HEK293 (cell line): ENCODE data around the gene RPGRIP1L.

Experiments
- CTCF ChIP-seq: fragments of 450-650 bp; formaldehyde crosslinking; IDR thresholded peaks from 2 replicates; pipeline ENCODE4 v1.5.1; 2016; ENCODE audit warnings: missing biosample characterization, missing genetic modification characterization
- KLF9 ChIP-seq: fragments of 450-650 bp; formaldehyde crosslinking; IDR thresholded peaks from 2 replicates; pipeline ENCODE4 v1.5.1; 2016; ENCODE audit warnings: missing biosample characterization, missing genetic modification characterization, low read depth
- MYNN ChIP-seq: fragments of 450-650 bp; formaldehyde crosslinking; IDR thresholded peaks from 2 replicates; pipeline ENCODE4 v1.5.1; 2016; ENCODE audit warnings: missing biosample characterization, missing genetic modification characterization, borderline replicate concordance
- YY1 ChIP-seq: fragments of 450-650 bp; formaldehyde crosslinking; IDR thresholded peaks from 2 replicates; pipeline ENCODE4 v1.5.1; 2018; ENCODE audit warnings: missing biosample characterization, missing genetic modification characterization
- ZBTB21 ChIP-seq: fragments of 450-650 bp; formaldehyde crosslinking; IDR thresholded peaks from 2 replicates; pipeline ENCODE4 v1.5.1; 2017; ENCODE audit warnings: missing biosample characterization, missing genetic modification characterization
- ZIC2 ChIP-seq: fragments of 450-650 bp; formaldehyde crosslinking; IDR thresholded peaks from 2 replicates; pipeline ENCODE4 v1.5.1; 2016; ENCODE audit warnings: missing biosample characterization, missing genetic modification characterization
- ZNF112 ChIP-seq: fragments of 450-650 bp; formaldehyde crosslinking; IDR thresholded peaks from 2 replicates; pipeline ENCODE4 v1.5.0; 2017; ENCODE audit warnings: missing biosample characterization, missing genetic modification characterization
- ZNF37A ChIP-seq: fragments of 450-650 bp; IDR thresholded peaks from 2 replicates; pipeline ENCODE4 v1.5.1; 2018; ENCODE audit warnings: missing biosample characterization, missing genetic modification characterization
- ZNF501 ChIP-seq: fragments of 450-650 bp; formaldehyde crosslinking; IDR thresholded peaks from 2 replicates; pipeline ENCODE4 v1.5.1; 2016; ENCODE audit warnings: missing biosample characterization, missing genetic modification characterization
- ZNF548 ChIP-seq: fragments of 450-650 bp; formaldehyde crosslinking; IDR thresholded peaks from 2 replicates; pipeline ENCODE4 v1.5.1; 2016; ENCODE audit warnings: missing biosample characterization, missing genetic modification characterization
- ZNF747 ChIP-seq: fragments of 450-650 bp; formaldehyde crosslinking; IDR thresholded peaks from 2 replicates; pipeline ENCODE4 v1.5.1; 2016; ENCODE audit warnings: missing biosample characterization, missing genetic modification characterization
- TF ChIP-seq, protein P1 (sequence below): fragments of 450-650 bp; formaldehyde crosslinking; IDR thresholded peaks from 2 replicates; pipeline ENCODE4 v1.5.1; 2016; ENCODE audit warnings: missing biosample characterization, missing genetic modification characterization
- TF ChIP-seq, protein P2 (sequence below): fragments of 450-650 bp; IDR thresholded peaks from 2 replicates; pipeline ENCODE4 v1.5.1; 2018; ENCODE audit warnings: missing biosample characterization, mild to moderate bottlenecking, missing genetic modification characterization

DNA sequence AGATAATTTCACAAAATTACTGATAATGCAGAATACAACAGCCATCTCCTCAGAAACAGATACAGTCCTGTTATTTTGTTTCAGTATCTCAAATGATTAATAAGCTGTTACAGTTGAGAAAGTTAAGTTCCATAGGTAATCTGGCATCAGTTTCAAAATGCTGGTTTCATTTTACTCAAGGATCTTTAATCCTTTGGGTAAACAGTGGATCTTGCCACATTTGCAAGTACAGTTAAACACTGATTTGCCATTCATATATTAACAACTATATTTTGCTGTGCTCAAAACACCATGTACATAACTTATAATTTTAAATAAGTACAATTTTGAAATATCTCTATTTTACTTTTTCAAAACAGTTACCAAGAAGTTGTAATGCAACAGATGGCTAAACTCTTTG, 31.2 kb downstream of the RPGRIP1L start:
- TF ChIP-seq, protein P1, sequence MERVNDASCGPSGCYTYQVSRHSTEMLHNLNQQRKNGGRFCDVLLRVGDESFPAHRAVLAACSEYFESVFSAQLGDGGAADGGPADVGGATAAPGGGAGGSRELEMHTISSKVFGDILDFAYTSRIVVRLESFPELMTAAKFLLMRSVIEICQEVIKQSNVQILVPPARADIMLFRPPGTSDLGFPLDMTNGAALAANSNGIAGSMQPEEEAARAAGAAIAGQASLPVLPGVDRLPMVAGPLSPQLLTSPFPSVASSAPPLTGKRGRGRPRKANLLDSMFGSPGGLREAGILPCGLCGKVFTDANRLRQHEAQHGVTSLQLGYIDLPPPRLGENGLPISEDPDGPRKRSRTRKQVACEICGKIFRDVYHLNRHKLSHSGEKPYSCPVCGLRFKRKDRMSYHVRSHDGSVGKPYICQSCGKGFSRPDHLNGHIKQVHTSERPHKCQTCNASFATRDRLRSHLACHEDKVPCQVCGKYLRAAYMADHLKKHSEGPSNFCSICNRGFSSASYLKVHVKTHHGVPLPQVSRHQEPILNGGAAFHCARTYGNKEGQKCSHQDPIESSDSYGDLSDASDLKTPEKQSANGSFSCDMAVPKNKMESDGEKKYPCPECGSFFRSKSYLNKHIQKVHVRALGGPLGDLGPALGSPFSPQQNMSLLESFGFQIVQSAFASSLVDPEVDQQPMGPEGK (tag by site-specific recombination) = no peak
- TF ChIP-seq ZIC2 (tag by site-specific recombination) = no peak
- no peak for TF ChIP-seq CTCF
- no peak for TF ChIP-seq ZNF747 (tag by site-specific recombination)
- no peak for TF ChIP-seq ZBTB21 (tag by site-specific recombination)
- no peak for TF ChIP-seq ZNF501 (tag by site-specific recombination)
- no peak for TF ChIP-seq ZNF112 (tag by site-specific recombination)
- no peak for TF ChIP-seq MYNN (tag by site-specific recombination)
- TF ChIP-seq YY1 (tag by site-specific recombination) = no peak
- no peak for TF ChIP-seq ZNF37A (tag by site-specific recombination)
- TF ChIP-seq, protein P2, sequence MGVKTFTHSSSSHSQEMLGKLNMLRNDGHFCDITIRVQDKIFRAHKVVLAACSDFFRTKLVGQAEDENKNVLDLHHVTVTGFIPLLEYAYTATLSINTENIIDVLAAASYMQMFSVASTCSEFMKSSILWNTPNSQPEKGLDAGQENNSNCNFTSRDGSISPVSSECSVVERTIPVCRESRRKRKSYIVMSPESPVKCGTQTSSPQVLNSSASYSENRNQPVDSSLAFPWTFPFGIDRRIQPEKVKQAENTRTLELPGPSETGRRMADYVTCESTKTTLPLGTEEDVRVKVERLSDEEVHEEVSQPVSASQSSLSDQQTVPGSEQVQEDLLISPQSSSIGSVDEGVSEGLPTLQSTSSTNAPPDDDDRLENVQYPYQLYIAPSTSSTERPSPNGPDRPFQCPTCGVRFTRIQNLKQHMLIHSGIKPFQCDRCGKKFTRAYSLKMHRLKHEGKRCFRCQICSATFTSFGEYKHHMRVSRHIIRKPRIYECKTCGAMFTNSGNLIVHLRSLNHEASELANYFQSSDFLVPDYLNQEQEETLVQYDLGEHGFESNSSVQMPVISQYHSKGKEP = no peak
- no peak for TF ChIP-seq ZNF548
- TF ChIP-seq KLF9 = no peak
